H9 (cell line): ENCODE measurements around the gene BCAP29. TPM values are rescaled to one million over a fixed set of nuclear protein-coding genes. Genes with fewer than 3 reads are reported as not detected.

ENCODE experiments used
- DNase-seq: peaks from one replicate; pipeline ENCODE4 v3.0.0-alpha.2; 2017
- H2AFZ ChIP-seq: one replicate; pipeline ENCODE4 v1.6.1; 2013; ENCODE audit warnings: mild to moderate bottlenecking, low read length, control low read depth, moderate library complexity
- H2AK5ac ChIP-seq: 2 replicates; pipeline ENCODE4 v1.6.1; 2013; ENCODE audit warnings: low read length, control low read depth, mixed read lengths; ENCODE audit not compliant: insufficient read length
- H2BK120ac ChIP-seq: one replicate; pipeline ENCODE4 v1.6.1; 2013; ENCODE audit warnings: low read depth, mild to moderate bottlenecking, low read length, control low read depth, inconsistent platforms; ENCODE audit not compliant: poor library complexity, severe bottlenecking
- H2BK12ac ChIP-seq: 2 replicates; pipeline ENCODE4 v1.6.1; 2013; ENCODE audit warnings: low read length, control low read depth, mixed read lengths, low read depth; ENCODE audit not compliant: insufficient read length
- H2BK15ac ChIP-seq: 2 replicates; pipeline ENCODE4 v1.6.1; 2013; ENCODE audit warnings: low read depth, low read length, control low read depth
- H2BK20ac ChIP-seq: one replicate; pipeline ENCODE4 v1.6.1; 2013; ENCODE audit warnings: low read depth, mild to moderate bottlenecking, low read length, control low read depth, inconsistent platforms; ENCODE audit not compliant: poor library complexity, severe bottlenecking
- H2BK5ac ChIP-seq: 2 replicates; pipeline ENCODE4 v1.6.1; 2013; ENCODE audit warnings: low read length, control low read depth, mixed read lengths; ENCODE audit not compliant: insufficient read length
- H3K14ac ChIP-seq: 2 replicates; pipeline ENCODE4 v1.6.1; 2013; ENCODE audit warnings: low read length, control low read depth; ENCODE audit not compliant: insufficient read depth
- H3K18ac ChIP-seq: 2 replicates; pipeline ENCODE4 v1.6.1; 2013; ENCODE audit warnings: low read depth, mild to moderate bottlenecking, mixed read lengths, low read length, control low read depth; ENCODE audit not compliant: insufficient read length
- H3K23ac ChIP-seq: 2 replicates; pipeline ENCODE4 v1.6.1; 2013; ENCODE audit warnings: low read length, control low read depth, mixed read lengths, low read depth; ENCODE audit not compliant: insufficient read length
- H3K23me2 ChIP-seq: 2 replicates; pipeline ENCODE4 v1.6.1; 2013; ENCODE audit warnings: low read depth, mild to moderate bottlenecking, mixed read lengths, low read length, control low read depth; ENCODE audit not compliant: insufficient read length, poor library complexity, severe bottlenecking
- H3K27ac ChIP-seq: 2 replicates; pipeline ENCODE4 v1.5.1; 2013; ENCODE audit warnings: low read length, control low read depth, mixed read lengths, low read depth; ENCODE audit not compliant: insufficient read length
- H3K27me3 ChIP-seq: 2 replicates; pipeline ENCODE4 v1.6.1; 2013; ENCODE audit warnings: low read length, control low read depth, inconsistent platforms; ENCODE audit not compliant: insufficient read depth
- H3K4ac ChIP-seq: 2 replicates; pipeline ENCODE4 v1.6.1; 2013; ENCODE audit warnings: low read depth, mild to moderate bottlenecking, control low read depth, inconsistent platforms, low read length, moderate library complexity
- H3K4me1 ChIP-seq: 2 replicates; pipeline ENCODE4 v1.6.1; 2013; ENCODE audit warnings: low read length, control low read depth, inconsistent platforms; ENCODE audit not compliant: insufficient read depth
- H3K4me2 ChIP-seq: 2 replicates; pipeline ENCODE4 v1.6.1; 2013; ENCODE audit warnings: low read length, control low read depth, mixed read lengths; ENCODE audit not compliant: insufficient read length, insufficient read depth
- H3K56ac ChIP-seq: 2 replicates; pipeline ENCODE4 v1.6.1; 2013; ENCODE audit warnings: low read depth, mild to moderate bottlenecking, mixed read lengths, low read length, control low read depth; ENCODE audit not compliant: insufficient read length
- H3K79me1 ChIP-seq: 2 replicates; pipeline ENCODE4 v1.6.1; 2013; ENCODE audit warnings: low read depth, mild to moderate bottlenecking, moderate library complexity, low read length, control low read depth, inconsistent platforms; ENCODE audit not compliant: insufficient read depth, poor library complexity, severe bottlenecking
- H3K79me2 ChIP-seq: 2 replicates; pipeline ENCODE4 v1.6.1; 2013; ENCODE audit warnings: low read length, control low read depth, inconsistent platforms; ENCODE audit not compliant: insufficient read depth
- H3K9ac ChIP-seq: 2 replicates; pipeline ENCODE4 v1.6.1; 2013; ENCODE audit warnings: low read length, control low read depth, mixed read lengths; ENCODE audit not compliant: insufficient read length; ENCODE audit errors: extremely low read depth
- H3K9me3 ChIP-seq: one replicate; pipeline ENCODE4 v1.6.1; 2013; ENCODE audit warnings: low read depth, low read length, inconsistent platforms; ENCODE audit not compliant: control insufficient read depth
- H3T11ph ChIP-seq: one replicate; pipeline ENCODE4 v1.6.1; 2013; ENCODE audit warnings: mild to moderate bottlenecking, low read length, control low read depth, inconsistent platforms
- H4K20me1 ChIP-seq: one replicate; pipeline ENCODE4 v1.6.1; 2013; ENCODE audit not compliant: control insufficient read depth, insufficient read length, insufficient read depth
- H4K5ac ChIP-seq: 2 replicates; pipeline ENCODE4 v1.6.1; 2013; ENCODE audit warnings: low read depth, mild to moderate bottlenecking, mixed read lengths, low read length, control low read depth; ENCODE audit not compliant: insufficient read length
- H4K8ac ChIP-seq: replicated peaks from 2 replicates; pipeline ENCODE4 v1.6.1; 2013; ENCODE audit warnings: low read length, control low read depth, mixed read lengths, low read depth; ENCODE audit not compliant: insufficient read length
- H4K91ac ChIP-seq: 2 replicates; pipeline ENCODE4 v1.6.1; 2013; ENCODE audit warnings: low read depth, mild to moderate bottlenecking, moderate library complexity, mixed read lengths, low read length, control low read depth; ENCODE audit not compliant: insufficient read length
- H3K27ac Mint-ChIP-seq, 3 experiments: 2 replicates in 2 of 3; 3 replicates in 1 of 3; pipeline ENCODE4 v1.8.0; 2020 to 2021; ENCODE audit warnings: mixed read lengths in 3 of 3, mild to moderate bottlenecking in 1 of 3, moderate library complexity in 1 of 3
- H3K27me3 Mint-ChIP-seq: 2 replicates; pipeline ENCODE4 v1.8.0; 2021; ENCODE audit warnings: low read depth, mild to moderate bottlenecking, moderate library complexity, mixed read lengths
- H3K36me3 Mint-ChIP-seq, 3 experiments: 2 replicates in 2 of 3; 3 replicates in 1 of 3; pipeline ENCODE4 v1.8.0; 2020 to 2021; ENCODE audit warnings: low read depth in 3 of 3, mixed read lengths in 3 of 3; ENCODE audit not compliant: insufficient read depth in 1 of 3
- H3K4me1 Mint-ChIP-seq, 2 experiments: 2 replicates each; pipeline ENCODE4 v1.8.0; 2020; ENCODE audit warnings: mixed read lengths in 2 of 2
- H3K4me3 Mint-ChIP-seq, 2 experiments: 2 replicates in 1 of 2; 3 replicates in 1 of 2; pipeline ENCODE4 v1.8.0; 2020 to 2021; ENCODE audit warnings: mild to moderate bottlenecking in 2 of 2, mixed read lengths in 2 of 2, moderate library complexity in 1 of 2
- H3K9me3 Mint-ChIP-seq, 2 experiments: 2 replicates in 1 of 2; 3 replicates in 1 of 2; pipeline ENCODE4 v1.8.0; 2020; ENCODE audit warnings: mild to moderate bottlenecking in 2 of 2, mixed read lengths in 2 of 2, moderate library complexity in 1 of 2
- CTCF ChIP-seq: fragments of 200-600 bp; sonication (generic); conservative IDR thresholded peaks from 3 replicates; pipeline ENCODE4 v1.8.0; 2021; ENCODE audit warnings: antibody characterized with exemption, mild to moderate bottlenecking
- WGBS: extraction: QIAGEN DNeasy Blood & Tissue Kit; methylation state at CpG from one replicate; pipeline ENCODE4 v1.1.7; 2013; ENCODE audit warnings: missing lambda C conversion rate, low lambda C conversion rate, mixed read lengths; ENCODE audit not compliant: insufficient read length; ENCODE audit errors: extremely low coverage; 5-methylcytosine and 5-hydroxymethylcytosine counted together
- total RNA-seq: library from RNA; stranded (reverse); gene quantifications from 2 replicates; pipeline ENCODE4 v1.2.1, GENCODE V29; 2021

The BCAP29 gene
- total RNA-seq, 1 experiment from 2014 or later: 30.6 TPM

DNA sequence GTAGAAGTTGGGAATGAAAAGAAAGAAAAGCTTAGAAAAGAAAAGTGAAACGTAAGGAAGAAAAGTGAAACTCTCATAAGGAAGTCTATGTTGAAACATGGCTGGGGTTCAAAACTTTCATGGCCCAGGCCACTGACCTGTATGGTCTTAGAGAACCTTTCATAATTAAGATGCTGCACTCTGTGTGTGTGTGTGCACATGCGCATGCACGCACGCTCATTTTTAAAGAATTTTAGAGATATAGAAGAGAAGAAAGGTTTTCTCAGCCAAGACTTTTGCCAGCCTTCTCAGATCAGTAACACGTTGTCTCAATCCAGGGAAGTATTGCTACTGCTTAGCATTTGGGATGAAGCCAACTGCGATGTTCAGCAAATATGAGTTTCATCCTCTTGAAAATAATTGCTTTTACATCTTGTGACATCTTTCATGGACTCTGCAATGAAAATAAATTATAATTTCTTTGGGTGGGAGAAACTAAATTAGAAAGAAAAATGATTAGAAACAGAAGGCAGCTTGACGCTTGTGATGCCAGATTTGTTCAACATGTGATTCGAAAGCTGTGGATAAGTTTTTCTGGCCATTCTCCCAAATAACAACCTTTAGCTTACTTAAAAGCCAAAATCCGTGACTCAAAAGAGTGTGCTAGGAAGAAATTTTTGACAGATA lies 64.4 kb downstream of the BCAP29 start:
- Histone ChIP-seq H3K79me1 (no peaks in the 10 kb centered on the region), H3K18ac (no peak overlapping the region), H4K8ac (no peak overlapping the region), H2BK20ac (no peak overlapping the region), H2BK120ac (no peak overlapping the region), H3K9ac (no peak overlapping the region), H2BK12ac (no peak overlapping the region), H2AFZ (no peak overlapping the region), H3K23me2 (no peaks in the 10 kb centered on the region), H3K4me1 (no peaks in the 10 kb centered on the region), H2AK5ac (no peak overlapping the region), H3K27me3 (no peaks in the 10 kb centered on the region), H3K4me2 (no peak overlapping the region), H3K14ac (no peak overlapping the region), H4K91ac (no peak overlapping the region), H2BK5ac (no peak overlapping the region), H4K20me1 (no peaks in the 10 kb centered on the region), H3K79me2 (no peaks in the 10 kb centered on the region), H3K23ac (no peak overlapping the region), H3K56ac (no peak overlapping the region), H2BK15ac (no peak overlapping the region), H3K4ac (no peak overlapping the region), H3K9me3 (no peaks in the 10 kb centered on the region), H3T11ph (no peak overlapping the region), H3K27ac (no peak overlapping the region), H4K5ac (no peak overlapping the region)
- peaks cover 10% of the 10 kb centered on the region for H3K27me3 Mint-ChIP-seq
- H3K36me3 Mint-ChIP-seq: no peaks in the 10 kb centered on the region
- no CpG with 5 or more reads among the region's 9 CpGs for WGBS
- TF ChIP-seq CTCF: no peak
- H3K9me3 Mint-ChIP-seq: peaks cover 4% of the 10 kb centered on the region in 2 experiments; a peak in 3 of 5 replicates
- no peak overlapping the region for H3K27ac Mint-ChIP-seq
- no peak for DNase-seq
- H3K4me1 Mint-ChIP-seq: no peaks in the 10 kb centered on the region
- no peak overlapping the region for H3K4me3 Mint-ChIP-seq
